H9 (cell line): ENCODE data around the gene TRUB2. TPM values are rescaled to one million over a fixed set of nuclear protein-coding genes. Genes with fewer than 3 reads are reported as not detected.

Source experiments
- DNase-seq: peaks from one replicate; pipeline ENCODE4 v3.0.0-alpha.2; 2017
- H2AFZ ChIP-seq: one replicate; pipeline ENCODE4 v1.6.1; 2013; ENCODE audit warnings: mild to moderate bottlenecking, low read length, control low read depth, moderate library complexity
- H2AK5ac ChIP-seq: 2 replicates; pipeline ENCODE4 v1.6.1; 2013; ENCODE audit warnings: low read length, control low read depth, mixed read lengths; ENCODE audit not compliant: insufficient read length
- H2BK120ac ChIP-seq: one replicate; pipeline ENCODE4 v1.6.1; 2013; ENCODE audit warnings: low read depth, mild to moderate bottlenecking, low read length, control low read depth, inconsistent platforms; ENCODE audit not compliant: poor library complexity, severe bottlenecking
- H2BK12ac ChIP-seq: 2 replicates; pipeline ENCODE4 v1.6.1; 2013; ENCODE audit warnings: low read length, control low read depth, mixed read lengths, low read depth; ENCODE audit not compliant: insufficient read length
- H2BK15ac ChIP-seq: 2 replicates; pipeline ENCODE4 v1.6.1; 2013; ENCODE audit warnings: low read depth, low read length, control low read depth
- H2BK20ac ChIP-seq: one replicate; pipeline ENCODE4 v1.6.1; 2013; ENCODE audit warnings: low read depth, mild to moderate bottlenecking, low read length, control low read depth, inconsistent platforms; ENCODE audit not compliant: poor library complexity, severe bottlenecking
- H2BK5ac ChIP-seq: 2 replicates; pipeline ENCODE4 v1.6.1; 2013; ENCODE audit warnings: low read length, control low read depth, mixed read lengths; ENCODE audit not compliant: insufficient read length
- H3K14ac ChIP-seq: 2 replicates; pipeline ENCODE4 v1.6.1; 2013; ENCODE audit warnings: low read length, control low read depth; ENCODE audit not compliant: insufficient read depth
- H3K18ac ChIP-seq: 2 replicates; pipeline ENCODE4 v1.6.1; 2013; ENCODE audit warnings: low read depth, mild to moderate bottlenecking, mixed read lengths, low read length, control low read depth; ENCODE audit not compliant: insufficient read length
- H3K23ac ChIP-seq: 2 replicates; pipeline ENCODE4 v1.6.1; 2013; ENCODE audit warnings: low read length, control low read depth, mixed read lengths, low read depth; ENCODE audit not compliant: insufficient read length
- H3K23me2 ChIP-seq: 2 replicates; pipeline ENCODE4 v1.6.1; 2013; ENCODE audit warnings: low read depth, mild to moderate bottlenecking, mixed read lengths, low read length, control low read depth; ENCODE audit not compliant: insufficient read length, poor library complexity, severe bottlenecking
- H3K27ac ChIP-seq: 2 replicates; pipeline ENCODE4 v1.5.1; 2013; ENCODE audit warnings: low read length, control low read depth, mixed read lengths, low read depth; ENCODE audit not compliant: insufficient read length
- H3K27me3 ChIP-seq: 2 replicates; pipeline ENCODE4 v1.6.1; 2013; ENCODE audit warnings: low read length, control low read depth, inconsistent platforms; ENCODE audit not compliant: insufficient read depth
- H3K4ac ChIP-seq: 2 replicates; pipeline ENCODE4 v1.6.1; 2013; ENCODE audit warnings: low read depth, mild to moderate bottlenecking, control low read depth, inconsistent platforms, low read length, moderate library complexity
- H3K4me1 ChIP-seq: 2 replicates; pipeline ENCODE4 v1.6.1; 2013; ENCODE audit warnings: low read length, control low read depth, inconsistent platforms; ENCODE audit not compliant: insufficient read depth
- H3K4me2 ChIP-seq: 2 replicates; pipeline ENCODE4 v1.6.1; 2013; ENCODE audit warnings: low read length, control low read depth, mixed read lengths; ENCODE audit not compliant: insufficient read length, insufficient read depth
- H3K56ac ChIP-seq: 2 replicates; pipeline ENCODE4 v1.6.1; 2013; ENCODE audit warnings: low read depth, mild to moderate bottlenecking, mixed read lengths, low read length, control low read depth; ENCODE audit not compliant: insufficient read length
- H3K79me1 ChIP-seq: 2 replicates; pipeline ENCODE4 v1.6.1; 2013; ENCODE audit warnings: low read depth, mild to moderate bottlenecking, moderate library complexity, low read length, control low read depth, inconsistent platforms; ENCODE audit not compliant: insufficient read depth, poor library complexity, severe bottlenecking
- H3K79me2 ChIP-seq: 2 replicates; pipeline ENCODE4 v1.6.1; 2013; ENCODE audit warnings: low read length, control low read depth, inconsistent platforms; ENCODE audit not compliant: insufficient read depth
- H3K9ac ChIP-seq: 2 replicates; pipeline ENCODE4 v1.6.1; 2013; ENCODE audit warnings: low read length, control low read depth, mixed read lengths; ENCODE audit not compliant: insufficient read length; ENCODE audit errors: extremely low read depth
- H3K9me3 ChIP-seq: one replicate; pipeline ENCODE4 v1.6.1; 2013; ENCODE audit warnings: low read depth, low read length, inconsistent platforms; ENCODE audit not compliant: control insufficient read depth
- H3T11ph ChIP-seq: one replicate; pipeline ENCODE4 v1.6.1; 2013; ENCODE audit warnings: mild to moderate bottlenecking, low read length, control low read depth, inconsistent platforms
- H4K20me1 ChIP-seq: one replicate; pipeline ENCODE4 v1.6.1; 2013; ENCODE audit not compliant: control insufficient read depth, insufficient read length, insufficient read depth
- H4K5ac ChIP-seq: 2 replicates; pipeline ENCODE4 v1.6.1; 2013; ENCODE audit warnings: low read depth, mild to moderate bottlenecking, mixed read lengths, low read length, control low read depth; ENCODE audit not compliant: insufficient read length
- H4K8ac ChIP-seq: replicated peaks from 2 replicates; pipeline ENCODE4 v1.6.1; 2013; ENCODE audit warnings: low read length, control low read depth, mixed read lengths, low read depth; ENCODE audit not compliant: insufficient read length
- H4K91ac ChIP-seq: 2 replicates; pipeline ENCODE4 v1.6.1; 2013; ENCODE audit warnings: low read depth, mild to moderate bottlenecking, moderate library complexity, mixed read lengths, low read length, control low read depth; ENCODE audit not compliant: insufficient read length
- H3K27ac Mint-ChIP-seq, 3 experiments: 2 replicates in 2 of 3; 3 replicates in 1 of 3; pipeline ENCODE4 v1.8.0; 2020 to 2021; ENCODE audit warnings: mixed read lengths in 3 of 3, mild to moderate bottlenecking in 1 of 3, moderate library complexity in 1 of 3
- H3K27me3 Mint-ChIP-seq: 2 replicates; pipeline ENCODE4 v1.8.0; 2021; ENCODE audit warnings: low read depth, mild to moderate bottlenecking, moderate library complexity, mixed read lengths
- H3K36me3 Mint-ChIP-seq, 3 experiments: 2 replicates in 2 of 3; 3 replicates in 1 of 3; pipeline ENCODE4 v1.8.0; 2020 to 2021; ENCODE audit warnings: low read depth in 3 of 3, mixed read lengths in 3 of 3; ENCODE audit not compliant: insufficient read depth in 1 of 3
- H3K4me1 Mint-ChIP-seq, 2 experiments: 2 replicates each; pipeline ENCODE4 v1.8.0; 2020; ENCODE audit warnings: mixed read lengths in 2 of 2
- H3K4me3 Mint-ChIP-seq, 2 experiments: 2 replicates in 1 of 2; 3 replicates in 1 of 2; pipeline ENCODE4 v1.8.0; 2020 to 2021; ENCODE audit warnings: mild to moderate bottlenecking in 2 of 2, mixed read lengths in 2 of 2, moderate library complexity in 1 of 2
- H3K9me3 Mint-ChIP-seq, 2 experiments: 2 replicates in 1 of 2; 3 replicates in 1 of 2; pipeline ENCODE4 v1.8.0; 2020; ENCODE audit warnings: mild to moderate bottlenecking in 2 of 2, mixed read lengths in 2 of 2, moderate library complexity in 1 of 2
- WGBS: extraction: QIAGEN DNeasy Blood & Tissue Kit; methylation state at CpG from one replicate; pipeline ENCODE4 v1.1.7; 2013; ENCODE audit warnings: missing lambda C conversion rate, low lambda C conversion rate, mixed read lengths; ENCODE audit not compliant: insufficient read length; ENCODE audit errors: extremely low coverage; 5-methylcytosine and 5-hydroxymethylcytosine counted together
- total RNA-seq: library from RNA; stranded (reverse); gene quantifications from 2 replicates; pipeline ENCODE4 v1.2.1, GENCODE V29; 2021
- TF ChIP-seq, protein P1 (sequence below): fragments of 200-600 bp; sonication (generic); conservative IDR thresholded peaks from 3 replicates; pipeline ENCODE4 v1.8.0; 2021; ENCODE audit warnings: antibody characterized with exemption, mild to moderate bottlenecking

Gene TRUB2
- total RNA-seq, 1 experiment from 2014 or later, result 38.3 TPM

DNA sequence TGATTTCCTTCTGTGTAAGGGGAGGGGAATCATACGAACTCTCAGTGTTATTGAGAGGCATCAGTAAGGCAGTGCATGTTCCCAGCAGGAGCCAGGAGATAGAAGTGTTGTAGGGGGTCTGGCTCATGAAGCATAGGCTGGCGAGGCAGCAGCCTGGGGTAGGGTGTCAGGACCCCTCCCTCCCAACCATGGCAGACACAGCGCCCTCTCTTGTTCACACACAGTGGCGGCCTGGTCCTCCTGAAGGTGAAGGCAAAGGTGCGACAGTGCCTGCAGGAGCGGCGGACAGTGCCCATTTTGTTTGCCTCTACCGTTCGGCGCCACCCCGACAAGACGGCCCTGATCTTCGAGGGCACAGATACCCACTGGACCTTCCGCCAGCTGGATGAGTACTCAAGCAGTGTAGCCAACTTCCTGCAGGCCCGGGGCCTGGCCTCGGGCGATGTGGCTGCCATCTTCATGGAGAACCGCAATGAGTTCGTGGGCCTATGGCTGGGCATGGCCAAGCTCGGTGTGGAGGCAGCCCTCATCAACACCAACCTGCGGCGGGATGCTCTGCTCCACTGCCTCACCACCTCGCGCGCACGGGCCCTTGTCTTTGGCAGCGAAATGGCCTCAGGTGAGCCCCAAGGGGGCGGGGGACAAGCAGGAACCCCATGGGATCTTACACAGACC is 22.8 kb upstream of the TRUB2 start:
- H2AK5ac ChIP-seq, result no peak overlapping the region
- no peak overlapping the region for H3K14ac ChIP-seq
- H3K79me2 ChIP-seq, result no peaks in the 10 kb centered on the region
- WGBS, result no CpG with 5 or more reads among the region's 28 CpGs
- H4K8ac ChIP-seq, result no peak overlapping the region
- TF ChIP-seq, protein P1, sequence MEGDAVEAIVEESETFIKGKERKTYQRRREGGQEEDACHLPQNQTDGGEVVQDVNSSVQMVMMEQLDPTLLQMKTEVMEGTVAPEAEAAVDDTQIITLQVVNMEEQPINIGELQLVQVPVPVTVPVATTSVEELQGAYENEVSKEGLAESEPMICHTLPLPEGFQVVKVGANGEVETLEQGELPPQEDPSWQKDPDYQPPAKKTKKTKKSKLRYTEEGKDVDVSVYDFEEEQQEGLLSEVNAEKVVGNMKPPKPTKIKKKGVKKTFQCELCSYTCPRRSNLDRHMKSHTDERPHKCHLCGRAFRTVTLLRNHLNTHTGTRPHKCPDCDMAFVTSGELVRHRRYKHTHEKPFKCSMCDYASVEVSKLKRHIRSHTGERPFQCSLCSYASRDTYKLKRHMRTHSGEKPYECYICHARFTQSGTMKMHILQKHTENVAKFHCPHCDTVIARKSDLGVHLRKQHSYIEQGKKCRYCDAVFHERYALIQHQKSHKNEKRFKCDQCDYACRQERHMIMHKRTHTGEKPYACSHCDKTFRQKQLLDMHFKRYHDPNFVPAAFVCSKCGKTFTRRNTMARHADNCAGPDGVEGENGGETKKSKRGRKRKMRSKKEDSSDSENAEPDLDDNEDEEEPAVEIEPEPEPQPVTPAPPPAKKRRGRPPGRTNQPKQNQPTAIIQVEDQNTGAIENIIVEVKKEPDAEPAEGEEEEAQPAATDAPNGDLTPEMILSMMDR, result peak; percentile 54
- no peak overlapping the region for H2BK5ac ChIP-seq
- no peaks in the 10 kb centered on the region for H3K27me3 ChIP-seq
- H3K23ac ChIP-seq, result no peak overlapping the region
- H3K9me3 ChIP-seq, result no peaks in the 10 kb centered on the region
- H3K27me3 Mint-ChIP-seq, result no peaks in the 10 kb centered on the region
- H4K5ac ChIP-seq, result no peak overlapping the region
- peaks cover 11 to 33% (median 13%) of the 10 kb centered on the region in 3 experiments for H3K36me3 Mint-ChIP-seq
- H3K56ac ChIP-seq, result no peak overlapping the region
- no peak overlapping the region for H3K9ac ChIP-seq
- no peak overlapping the region for H3K27ac ChIP-seq
- H2BK12ac ChIP-seq, result no peak overlapping the region
- H3K27ac Mint-ChIP-seq, result no peak overlapping the region
- no peak overlapping the region for H2BK15ac ChIP-seq
- no peaks in the 10 kb centered on the region for H4K20me1 ChIP-seq
- H3K4me2 ChIP-seq, result no peak overlapping the region
- H2AFZ ChIP-seq, result no peak overlapping the region
- H3K79me1 ChIP-seq, result no peaks in the 10 kb centered on the region
- no peak overlapping the region for H3K18ac ChIP-seq
- H4K91ac ChIP-seq, result no peak overlapping the region
- peak; percentile 64 for DNase-seq
- no peaks in the 10 kb centered on the region for H3K4me1 ChIP-seq
- no peak overlapping the region for H3T11ph ChIP-seq
- H3K4ac ChIP-seq, result no peak overlapping the region
- no peak overlapping the region for H2BK20ac ChIP-seq
- H2BK120ac ChIP-seq, result no peak overlapping the region
- H3K23me2 ChIP-seq, result peaks cover 3% of the 10 kb centered on the region
- no peaks in the 10 kb centered on the region for H3K9me3 Mint-ChIP-seq
- peaks cover 4 to 5% of the 10 kb centered on the region in 2 experiments for H3K4me1 Mint-ChIP-seq
- H3K4me3 Mint-ChIP-seq, result no peak overlapping the region
